IMR-90 (cell line): Measurements from ENCODE around the gene LYPD6B. TPM values are rescaled to one million over a fixed set of nuclear protein-coding genes. Genes with fewer than 3 reads are reported as not detected.

Experiments
- ATAC-seq: fragments of 200-7000 bp; cut with Tn5 transposase; 2 replicates; pipeline ENCODE4 v1.9.1; 2020; ENCODE audit warnings: low read depth, mild to moderate bottlenecking, moderate library complexity
- BruUV-seq: library from RNA; stranded (reverse); fragments of 400-500 nt; replicated peaks from 2 replicates; lab custom pipeline; 2021; lab: Mats Ljungman, UMichigan
- CTCF ChIA-PET: fragments of 300-600 bp; formaldehyde crosslinking; extraction: SDS; loops from one replicate; lab custom pipeline; 2021; ENCODE audit warnings: antibody characterized with exemption; lab: Yijun Ruan, JAX
- POLR2A ChIA-PET: fragments of 300-600 bp; sonication (Branson Sonifier 250); formaldehyde crosslinking; loops from one replicate; lab custom pipeline; 2022; ENCODE audit warnings: antibody characterized with exemption; ENCODE audit not compliant: unreplicated experiment; lab: Charles Lee
- DNase-seq: peaks from one replicate; pipeline ENCODE4 v3.0.0; 2013
- H2AFZ ChIP-seq: replicated peaks from 2 replicates; pipeline ENCODE3; 2013; ENCODE audit warnings: low read length, mild to moderate bottlenecking; ENCODE audit not compliant: poor library complexity
- H2AK5ac ChIP-seq: 2 replicates; pipeline ENCODE4 v1.6.1; 2013; ENCODE audit warnings: low read depth, low read length, inconsistent platforms
- H2AK9ac ChIP-seq: replicated peaks from 2 replicates; pipeline ENCODE3; 2013; ENCODE audit warnings: mild to moderate bottlenecking, low read depth, low read length, moderate library complexity; ENCODE audit not compliant: poor library complexity
- H2BK120ac ChIP-seq: 2 replicates; pipeline ENCODE4 v1.6.1; 2013; ENCODE audit warnings: low read depth, low read length, inconsistent platforms
- H2BK15ac ChIP-seq: 3 replicates; pipeline ENCODE4 v1.6.1; 2013; ENCODE audit warnings: low read depth, low read length, inconsistent platforms
- H2BK20ac ChIP-seq: 2 replicates; pipeline ENCODE4 v1.6.1; 2013; ENCODE audit warnings: low read depth, mild to moderate bottlenecking, inconsistent platforms, low read length, moderate library complexity
- H2BK5ac ChIP-seq: 2 replicates; pipeline ENCODE4 v1.6.1; 2013; ENCODE audit warnings: mild to moderate bottlenecking, low read depth, low read length, inconsistent platforms; ENCODE audit not compliant: poor library complexity, severe bottlenecking
- H3K14ac ChIP-seq: replicated peaks from 2 replicates; pipeline ENCODE4 v1.6.1; 2013; ENCODE audit warnings: low read depth, low read length, inconsistent platforms
- H3K18ac ChIP-seq: 2 replicates; pipeline ENCODE4 v1.6.1; 2013; ENCODE audit warnings: low read depth, low read length, control low read depth
- H3K23ac ChIP-seq: 2 replicates; pipeline ENCODE4 v1.6.1; 2013; ENCODE audit warnings: low read depth, low read length, inconsistent platforms
- H3K27ac ChIP-seq: 2 replicates; pipeline ENCODE4 v1.5.1; 2013; ENCODE audit warnings: mild to moderate bottlenecking, control low read depth, low read length; ENCODE audit not compliant: insufficient read depth
- H3K27me3 ChIP-seq: 2 replicates; pipeline ENCODE4 v1.6.1; 2013; ENCODE audit warnings: low read length; ENCODE audit not compliant: control insufficient read depth, insufficient read depth
- H3K36me3 ChIP-seq: 2 replicates; pipeline ENCODE4 v1.6.1; 2013; ENCODE audit warnings: low read length, mixed read lengths; ENCODE audit not compliant: control insufficient read depth, insufficient read depth
- H3K4ac ChIP-seq: 2 replicates; pipeline ENCODE4 v1.6.1; 2013; ENCODE audit warnings: low read depth, low read length, inconsistent platforms
- H3K4me1 ChIP-seq: 2 replicates; pipeline ENCODE4 v1.6.1; 2013; ENCODE audit warnings: low read length, mixed read lengths; ENCODE audit not compliant: control insufficient read depth, insufficient read depth
- H3K4me2 ChIP-seq: 2 replicates; pipeline ENCODE4 v1.6.1; 2013; ENCODE audit warnings: low read depth, mild to moderate bottlenecking, control low read depth, low read length, moderate library complexity
- H3K4me3 ChIP-seq: 2 replicates; pipeline ENCODE4 v1.5.1; 2013; ENCODE audit warnings: low read depth, mild to moderate bottlenecking, control low read depth, low read length, moderate library complexity; ENCODE audit not compliant: insufficient read depth
- H3K56ac ChIP-seq: 2 replicates; pipeline ENCODE4 v1.6.1; 2013; ENCODE audit warnings: low read length, inconsistent platforms; ENCODE audit not compliant: insufficient read depth; ENCODE audit errors: extremely low read depth
- H3K79me1 ChIP-seq, 2 experiments: 2 replicates each; pipeline ENCODE4 v1.6.1; 2013; ENCODE audit warnings: low read length in 2 of 2, inconsistent platforms in 1 of 2, low read depth in 1 of 2
- H3K9ac ChIP-seq: 2 replicates; pipeline ENCODE4 v1.6.1; 2013; ENCODE audit warnings: low read depth, low read length, control low read depth
- H3K9me1 ChIP-seq: 2 replicates; pipeline ENCODE4 v1.6.1; 2013; ENCODE audit warnings: low read length, inconsistent platforms; ENCODE audit not compliant: insufficient read depth
- H3K9me3 ChIP-seq: 2 replicates; pipeline ENCODE4 v1.6.1; 2013; ENCODE audit warnings: low read length; ENCODE audit not compliant: control insufficient read depth, insufficient read depth
- H4K20me1 ChIP-seq: 2 replicates; pipeline ENCODE4 v1.6.1; 2013; ENCODE audit warnings: low read length, inconsistent platforms; ENCODE audit not compliant: insufficient read depth
- H4K5ac ChIP-seq: 2 replicates; pipeline ENCODE4 v1.6.1; 2013; ENCODE audit warnings: mild to moderate bottlenecking, low read depth, low read length, control low read depth
- H4K8ac ChIP-seq, 2 experiments: 2 replicates each; pipeline ENCODE4 v1.6.1; 2013; ENCODE audit warnings: low read depth in 2 of 2, low read length in 2 of 2, control low read depth in 1 of 2, inconsistent platforms in 1 of 2
- H4K91ac ChIP-seq: 2 replicates; pipeline ENCODE4 v1.6.1; 2013; ENCODE audit warnings: low read depth, low read length, inconsistent platforms; ENCODE audit not compliant: insufficient read depth
- BHLHE40 ChIP-seq: fragments of 150-350 bp; IDR thresholded peaks from 2 replicates; pipeline ENCODE4 v1.6.1; 2016; ENCODE audit warnings: mild to moderate bottlenecking, low read depth, low read length
- FOS ChIP-seq: fragments of 150-350 bp; IDR thresholded peaks from 2 replicates; pipeline ENCODE4 v1.6.1; 2016; ENCODE audit warnings: low read depth, low read length
- NFE2L2 ChIP-seq: fragments of 150-350 bp; IDR thresholded peaks from 2 replicates; pipeline ENCODE4 v1.6.1; 2016; ENCODE audit warnings: low read depth, mild to moderate bottlenecking, low read length
- POLR2A ChIP-seq: IDR thresholded peaks from 2 replicates; pipeline ENCODE4 v1.6.1; 2012; ENCODE audit warnings: mild to moderate bottlenecking, low read depth, low read length
- RFX5 ChIP-seq: IDR thresholded peaks from 2 replicates; pipeline ENCODE4 v1.8.0; 2012; ENCODE audit warnings: low read depth, mild to moderate bottlenecking, low read length, moderate library complexity
- SMC3 ChIP-seq: fragments of 150-350 bp; IDR thresholded peaks from 2 replicates; pipeline ENCODE4 v1.6.1; 2016; ENCODE audit warnings: low read depth, mild to moderate bottlenecking, antibody characterized with exemption, low read length, moderate library complexity
- USF2 ChIP-seq: fragments of 150-350 bp; IDR thresholded peaks from 2 replicates; pipeline ENCODE4 v1.6.1; 2017; ENCODE audit warnings: mild to moderate bottlenecking, antibody characterized with exemption, low read length, low read depth
- dilution Hi-C: fragments of 300-500 bp; cut with HindIII; formaldehyde crosslinking; loops from one replicate; pipeline ENCODE4 v1.14.3; 2018; ENCODE audit warnings: low sequenced_read_pairs; ENCODE audit not compliant: unreplicated experiment
- in situ Hi-C: fragments of 300-500 bp; cut with MboI; formaldehyde crosslinking; loops from 3 replicates; pipeline ENCODE4 v1.14.3; 2019; ENCODE audit warnings: low sequenced_read_pairs, inconsistent platforms, mixed read lengths
- intact Hi-C: fragments of 100-400 bp; cut with micrococcal nuclease; formaldehyde crosslinking; loops from 2 replicates; pipeline ENCODE4 v1.10.0; 2022
- polyA plus RNA-seq, 3 experiments: library from polyadenylated mRNA; depleted of rRNA; stranded (reverse); fragments of >200 nt; gene quantifications; 2 replicates each; pipeline ENCODE4 v1.2.3, GENCODE V29; 2012; ENCODE audit warnings: low replicate concordance in 1 of 3
- total RNA-seq: library from RNA; depleted of rRNA; stranded (reverse); fragments of >200 nt; gene quantifications from 2 replicates; pipeline ENCODE4 v1.2.3, GENCODE V29; 2012

The LYPD6B gene
- total and polyA plus RNA-seq, 2 of the 4 experiments (the other 2 are of a cell fraction), result 0.05 TPM; not detected in 1

GRCh38 chr2:149258531-149258930, 220.0 kb downstream of the LYPD6B start:
- H2AK9ac ChIP-seq, result no peak overlapping the region
- H4K91ac ChIP-seq, result no peak overlapping the region
- no peak overlapping the region for H2BK120ac ChIP-seq
- no peak overlapping the region for H2BK5ac ChIP-seq
- H3K36me3 ChIP-seq, result no peaks in the 10 kb centered on the region
- POLR2A ChIA-PET, result no interaction called here
- no peak overlapping the region for H2BK15ac ChIP-seq
- H3K4me3 ChIP-seq, result no peak overlapping the region
- H3K27me3 ChIP-seq, result no peaks in the 10 kb centered on the region
- H3K27ac ChIP-seq, result no peak overlapping the region
- no peak overlapping the region for H3K23ac ChIP-seq
- H4K5ac ChIP-seq, result no peak overlapping the region
- H3K9me1 ChIP-seq, result no peaks in the 10 kb centered on the region
- no peak overlapping the region for H3K4me2 ChIP-seq
- no TSS peak for BruUV-seq
- no peak overlapping the region for H4K8ac ChIP-seq
- H2AK5ac ChIP-seq, result no peak overlapping the region
- intact Hi-C loops (no loop called here), dilution Hi-C loops (no loop called here), in situ Hi-C loops (no loop called here)
- no peaks in the 10 kb centered on the region for H3K4me1 ChIP-seq
- H2BK20ac ChIP-seq, result no peak overlapping the region
- H3K79me1 ChIP-seq, result no peaks in the 10 kb centered on the region
- DNase-seq (no peak), ATAC-seq (no peak)
- no peak overlapping the region for H3K4ac ChIP-seq
- no peak overlapping the region for H3K9ac ChIP-seq
- no peak overlapping the region for H2AFZ ChIP-seq
- no peak overlapping the region for H3K14ac ChIP-seq
- CTCF ChIA-PET, result interaction anchor here (0.6 kb wide), 1 partner anchor 640 kb away, joined by 3 read pairs; no protein-coding TSS in a partner anchor
- no peak overlapping the region for H3K18ac ChIP-seq
- no peak overlapping the region for H3K56ac ChIP-seq
- no peak for TF ChIP-seq RFX5
- no peak for TF ChIP-seq POLR2A
- TF ChIP-seq FOS, result no peak
- no peak for TF ChIP-seq BHLHE40
- no peak for TF ChIP-seq NFE2L2
- TF ChIP-seq SMC3, result no peak
- TF ChIP-seq USF2, result no peak
- H4K20me1 ChIP-seq, result no peaks in the 10 kb centered on the region
- no peaks in the 10 kb centered on the region for H3K9me3 ChIP-seq
